Fibroblast of villous mesenchyme (primary cell): Measurements from ENCODE around the gene MARK4. TPM values are rescaled to one million over a fixed set of nuclear protein-coding genes. Genes with fewer than 3 reads are reported as not detected.

ENCODE experiments used
- DNase-seq: peaks from one replicate; pipeline ENCODE4 v3.0.0-alpha.2; 2010; ENCODE audit warnings: low read depth
- H3K4me3 ChIP-seq: 2 replicates; pipeline ENCODE4 v1.5.1; 2011; ENCODE audit warnings: low read depth, mild to moderate bottlenecking, low read length
- total RNA-seq: library from RNA; depleted of rRNA; stranded (reverse); fragments of >200 nt; gene quantifications from 2 replicates; pipeline ENCODE4 v1.2.3, GENCODE V29; 2012
- TF ChIP-seq, protein P1 (sequence below): IDR thresholded peaks from 2 replicates; pipeline ENCODE4 v1.5.1; 2012; ENCODE audit warnings: low read depth, mild to moderate bottlenecking, low read length; ENCODE audit not compliant: insufficient read depth

The MARK4 gene
- total RNA-seq, 1 donor: 14.2 TPM

DNA sequence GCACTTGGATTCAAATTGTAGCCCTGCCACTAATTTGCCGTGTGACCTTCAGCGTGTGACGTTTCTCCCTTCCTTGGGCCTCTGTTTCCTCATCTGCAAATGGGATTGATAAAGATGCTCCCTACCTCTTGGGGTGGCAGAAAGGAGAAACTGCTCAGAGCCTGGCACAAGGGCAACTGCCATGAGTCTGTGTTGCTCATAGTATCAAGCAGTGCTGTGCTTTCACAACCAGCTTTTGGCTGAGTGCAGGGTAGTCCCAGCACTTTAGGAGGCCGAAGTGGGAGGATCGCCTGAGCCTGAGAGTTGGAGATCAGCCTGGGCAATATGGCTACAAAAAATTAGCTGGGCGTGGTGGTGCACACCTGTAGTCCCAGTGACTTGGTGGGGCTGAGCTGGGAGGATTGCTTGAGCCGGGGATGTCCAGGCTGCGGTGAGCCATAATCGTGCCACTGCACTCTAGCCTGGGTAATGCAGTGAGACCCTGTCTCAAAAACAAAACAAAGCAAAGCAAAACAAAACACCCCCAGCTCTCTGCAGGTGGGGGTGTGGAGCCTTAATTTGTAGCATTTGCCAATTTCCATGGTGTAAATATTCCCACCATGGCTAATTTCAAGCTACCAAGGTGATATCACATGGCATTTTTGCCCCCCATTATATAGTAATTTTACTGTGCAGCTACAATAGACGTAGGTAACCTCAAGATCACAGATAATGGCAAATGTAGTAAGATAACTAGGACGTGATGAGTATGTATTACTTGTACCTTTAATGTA is 1.6 kb upstream of the MARK4 start:
- no peak overlapping the region for H3K4me3 ChIP-seq
- no peak for DNase-seq
- TF ChIP-seq, protein P1, sequence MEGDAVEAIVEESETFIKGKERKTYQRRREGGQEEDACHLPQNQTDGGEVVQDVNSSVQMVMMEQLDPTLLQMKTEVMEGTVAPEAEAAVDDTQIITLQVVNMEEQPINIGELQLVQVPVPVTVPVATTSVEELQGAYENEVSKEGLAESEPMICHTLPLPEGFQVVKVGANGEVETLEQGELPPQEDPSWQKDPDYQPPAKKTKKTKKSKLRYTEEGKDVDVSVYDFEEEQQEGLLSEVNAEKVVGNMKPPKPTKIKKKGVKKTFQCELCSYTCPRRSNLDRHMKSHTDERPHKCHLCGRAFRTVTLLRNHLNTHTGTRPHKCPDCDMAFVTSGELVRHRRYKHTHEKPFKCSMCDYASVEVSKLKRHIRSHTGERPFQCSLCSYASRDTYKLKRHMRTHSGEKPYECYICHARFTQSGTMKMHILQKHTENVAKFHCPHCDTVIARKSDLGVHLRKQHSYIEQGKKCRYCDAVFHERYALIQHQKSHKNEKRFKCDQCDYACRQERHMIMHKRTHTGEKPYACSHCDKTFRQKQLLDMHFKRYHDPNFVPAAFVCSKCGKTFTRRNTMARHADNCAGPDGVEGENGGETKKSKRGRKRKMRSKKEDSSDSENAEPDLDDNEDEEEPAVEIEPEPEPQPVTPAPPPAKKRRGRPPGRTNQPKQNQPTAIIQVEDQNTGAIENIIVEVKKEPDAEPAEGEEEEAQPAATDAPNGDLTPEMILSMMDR: no peak

DNA sequence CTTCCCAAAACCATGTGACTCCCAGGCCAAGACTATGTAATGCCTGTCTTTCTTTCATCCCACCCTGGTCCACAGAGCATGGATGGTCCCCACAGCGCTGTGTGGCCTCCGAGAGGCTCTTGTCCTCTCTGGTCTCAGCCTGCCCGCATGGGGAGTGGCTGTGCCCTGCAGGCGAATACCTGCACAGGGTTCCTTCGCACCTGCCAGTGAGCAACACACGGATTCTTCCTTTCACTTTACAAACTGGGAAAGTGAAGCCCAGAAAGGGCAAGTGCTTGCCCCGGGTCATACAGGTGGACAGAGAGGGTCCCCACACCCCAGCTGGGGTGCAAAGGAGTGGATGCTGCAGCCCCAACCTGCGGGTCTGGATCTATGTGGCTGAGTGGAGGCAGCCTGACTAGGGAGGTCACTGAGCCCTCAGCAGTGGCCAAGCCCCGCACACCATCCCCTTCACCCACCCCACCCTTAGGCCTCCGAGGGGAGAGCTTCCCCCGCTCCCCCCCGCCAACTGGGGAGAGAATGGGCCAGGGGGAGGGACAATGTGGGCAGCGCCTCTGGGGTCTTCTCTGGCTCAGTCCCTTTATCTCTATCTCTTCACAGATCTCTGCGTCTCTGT is 747 bp upstream of the MARK4 start:
- DNase-seq: no peak
- TF ChIP-seq, protein P1: no peak
- H3K4me3 ChIP-seq: peak overlapping the region; percentile 69

DNA sequence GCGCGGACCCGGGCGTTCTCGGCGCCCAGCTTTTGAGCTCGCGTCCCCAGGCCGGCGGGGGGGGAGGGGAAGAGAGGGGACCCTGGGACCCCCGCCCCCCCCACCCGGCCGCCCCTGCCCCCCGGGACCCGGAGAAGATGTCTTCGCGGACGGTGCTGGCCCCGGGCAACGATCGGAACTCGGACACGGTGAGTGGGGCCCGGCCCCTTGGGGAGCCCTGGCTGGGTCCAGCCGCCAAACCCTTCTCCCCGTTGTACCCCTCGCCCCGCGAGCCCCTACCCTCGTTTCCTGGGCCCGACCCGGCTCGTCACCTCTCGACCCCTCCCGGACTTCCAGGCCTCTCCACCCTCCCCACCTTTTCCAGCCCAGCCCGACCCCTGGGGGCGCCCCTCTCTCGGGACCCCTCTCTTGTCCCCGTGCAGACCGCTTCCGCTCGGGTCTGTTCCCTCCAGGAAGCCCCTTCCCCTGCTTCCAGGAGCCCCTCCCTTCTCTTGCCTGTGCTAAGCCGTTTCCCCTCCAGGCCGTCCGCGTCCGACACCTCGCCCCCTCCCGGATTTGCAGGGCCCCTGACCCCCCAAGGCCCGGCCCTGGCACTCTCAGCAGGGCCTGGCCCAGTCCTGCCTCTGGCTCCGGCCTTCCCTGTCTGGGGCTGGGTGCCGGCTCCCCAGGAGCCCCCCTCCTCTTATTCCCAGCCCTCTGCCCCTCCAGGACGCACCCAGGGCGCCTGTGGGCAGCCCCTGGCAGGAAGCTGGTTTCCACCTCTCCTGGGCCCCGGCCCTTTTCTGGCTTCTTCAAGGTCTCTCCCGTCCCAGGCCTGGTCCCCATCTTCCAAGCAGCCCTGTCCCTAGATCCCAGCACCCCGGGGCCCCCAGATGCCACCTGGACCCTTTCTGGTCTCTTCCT is 632 bp downstream of the MARK4 start:
- H3K4me3 ChIP-seq: peak overlapping the region; percentile 89
- TF ChIP-seq, protein P1: peak; percentile 5
- DNase-seq: peak; percentile 16

DNA sequence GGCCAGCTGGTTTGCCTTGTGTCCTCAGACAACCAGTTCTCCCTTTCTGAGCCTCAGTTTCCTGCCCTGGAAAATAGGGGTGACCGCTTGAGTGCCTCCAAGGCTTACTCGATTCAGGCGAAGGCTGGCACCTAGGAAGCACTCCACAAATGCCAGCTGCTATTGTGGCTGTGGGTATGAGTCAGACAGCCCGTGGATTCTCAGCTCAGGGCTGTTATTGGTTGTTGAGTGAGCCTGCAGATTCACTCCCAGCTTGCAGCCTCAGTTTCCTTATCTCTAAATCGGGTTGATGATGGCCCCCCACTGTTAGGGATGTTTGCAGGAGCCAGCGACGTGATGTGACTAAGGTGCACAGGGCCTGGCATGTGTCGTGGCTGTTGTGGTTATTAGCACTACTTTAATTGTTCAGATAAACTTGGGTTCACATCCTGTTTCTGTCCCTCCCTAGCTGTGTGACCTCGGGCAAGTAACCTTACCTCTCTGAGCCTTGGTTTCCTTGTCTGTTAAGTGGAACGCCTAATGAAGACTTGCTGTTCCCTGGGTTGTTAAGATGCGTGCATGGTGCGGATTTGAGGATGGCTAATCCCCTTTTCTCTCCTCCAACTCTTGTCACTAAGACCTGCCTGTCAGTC is 2.4 kb downstream of the MARK4 start:
- no peak for DNase-seq
- TF ChIP-seq, protein P1: no peak
- H3K4me3 ChIP-seq: no peak overlapping the region

DNA sequence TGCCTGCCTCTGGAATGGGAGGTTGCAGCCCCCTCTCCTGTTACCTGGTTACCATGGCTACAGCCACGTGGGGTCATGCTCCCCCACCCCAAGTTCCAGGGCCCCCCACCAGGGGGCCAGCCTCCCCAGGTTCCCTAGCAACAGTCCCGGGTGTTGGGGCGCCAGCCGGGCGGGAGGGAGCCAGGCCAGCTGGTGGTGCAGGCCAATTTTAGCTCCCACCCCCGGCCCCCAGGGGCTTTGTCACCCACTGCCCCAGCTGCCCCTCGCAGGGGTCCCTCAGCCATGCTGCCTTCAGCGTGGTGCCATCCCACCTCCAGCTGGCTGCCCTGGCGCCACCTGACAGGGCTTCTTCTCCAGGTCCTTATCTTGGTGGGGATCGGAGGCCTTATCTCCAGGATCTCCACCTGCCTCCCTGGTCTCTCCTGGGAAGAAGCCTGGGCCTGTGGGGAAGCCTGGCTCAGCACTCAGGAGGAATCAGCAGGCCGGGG is 3.0 kb downstream of the MARK4 start:
- TF ChIP-seq, protein P1: peak; percentile 31
- DNase-seq: no peak
- no peak overlapping the region for H3K4me3 ChIP-seq

DNA sequence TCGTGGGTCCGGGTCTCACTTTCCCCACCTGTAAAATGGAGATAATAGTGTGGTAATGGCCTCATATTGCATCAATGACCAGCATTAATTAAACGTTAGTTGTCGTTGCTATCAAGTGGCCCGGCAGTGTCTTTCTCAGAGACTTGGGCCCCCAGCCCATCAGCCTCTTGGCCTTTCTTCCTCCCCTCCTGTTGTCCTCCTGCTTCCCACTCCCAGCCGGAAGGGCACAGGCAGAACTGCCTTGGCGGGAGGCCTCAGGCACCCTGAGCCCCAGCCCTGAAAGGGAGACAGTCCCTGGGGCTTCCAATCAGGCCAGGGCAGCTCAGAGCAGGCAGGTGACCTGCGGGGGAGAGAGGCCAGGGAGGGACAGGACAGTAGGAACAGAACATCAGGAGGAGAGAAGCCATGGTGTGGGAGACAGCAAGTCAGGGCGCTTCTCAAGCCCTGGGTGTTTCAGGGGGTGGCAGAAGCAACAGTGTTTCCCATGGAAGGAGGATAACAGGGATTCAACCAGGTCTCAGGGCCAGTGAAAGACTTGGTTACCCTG is 4.6 kb downstream of the MARK4 start:
- H3K4me3 ChIP-seq: no peak overlapping the region
- no peak for DNase-seq
- TF ChIP-seq, protein P1: no peak
